Endothelial cell (in vitro differentiated cells): ENCODE measurements around the gene CRISPLD2. TPM values are rescaled to one million over a fixed set of nuclear protein-coding genes. Genes with fewer than 3 reads are reported as not detected.

ENCODE experiments used
- DNase-seq: peaks from one replicate; pipeline ENCODE4 v3.0.0; 2021; ENCODE audit warnings: low spot score
- H3K27ac Mint-ChIP-seq: one replicate; pipeline ENCODE4 v1.8.0; 2021; ENCODE audit warnings: mixed read lengths, inconsistent platforms; ENCODE audit not compliant: unreplicated experiment
- H3K27me3 Mint-ChIP-seq: one replicate; pipeline ENCODE4 v1.8.0; 2021; ENCODE audit warnings: mild to moderate bottlenecking, moderate library complexity, mixed read lengths, inconsistent platforms; ENCODE audit not compliant: unreplicated experiment
- H3K36me3 Mint-ChIP-seq: one replicate; pipeline ENCODE4 v1.8.0; 2021; ENCODE audit warnings: mild to moderate bottlenecking, low read depth, mixed read lengths, inconsistent platforms; ENCODE audit not compliant: unreplicated experiment
- H3K4me1 Mint-ChIP-seq: one replicate; pipeline ENCODE4 v1.8.0; 2021; ENCODE audit warnings: mild to moderate bottlenecking, mixed read lengths, inconsistent platforms; ENCODE audit not compliant: unreplicated experiment
- H3K4me3 Mint-ChIP-seq: one replicate; pipeline ENCODE4 v1.8.0; 2021; ENCODE audit warnings: mild to moderate bottlenecking, mixed read lengths, inconsistent platforms; ENCODE audit not compliant: unreplicated experiment
- H3K9me3 Mint-ChIP-seq: one replicate; pipeline ENCODE4 v1.8.0; 2021; ENCODE audit warnings: mixed read lengths, inconsistent platforms; ENCODE audit not compliant: unreplicated experiment
- total RNA-seq: library from RNA; stranded (reverse); fragmentation: NEBNext Ultra II Directional; extraction: Animal tissue kit (Norgen Biotek cat#: 25700); gene quantifications from one replicate; pipeline ENCODE4 v1.2.1, GENCODE V29; 2021; ENCODE audit not compliant: unreplicated experiment
- TF ChIP-seq, protein P1 (sequence below): fragments of 200-600 bp; sonication (generic); IDR thresholded peaks from one replicate; pipeline ENCODE4 v1.5.0; 2021; ENCODE audit warnings: antibody characterized with exemption; ENCODE audit not compliant: unreplicated experiment

Gene CRISPLD2
- total RNA-seq, 1 donor from 2014 or later, result 0.54 TPM

DNA sequence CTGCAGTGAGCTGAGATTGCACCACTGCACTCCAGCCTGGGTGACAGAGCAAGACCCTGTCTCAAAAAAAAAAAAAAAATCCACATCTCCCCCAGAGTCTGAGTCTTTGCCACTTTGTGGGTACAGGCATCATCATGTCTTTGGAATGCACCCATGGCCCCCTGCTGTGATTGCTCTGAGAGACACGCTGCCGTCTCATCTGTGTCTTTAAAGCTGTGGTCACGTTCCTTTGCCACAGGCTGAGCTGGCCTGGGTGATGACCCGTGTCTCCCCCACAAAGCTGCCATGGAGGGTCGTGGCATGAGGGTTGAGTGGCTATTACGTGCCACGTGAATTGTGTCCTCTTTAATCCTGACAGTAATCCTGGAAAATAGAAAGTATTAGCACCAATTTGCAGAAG, 20.2 kb downstream of the CRISPLD2 start:
- Mint-ChIP-seq H3K4me3 (no peak overlapping the region), H3K4me1 (peaks cover 16% of the 10 kb centered on the region), H3K36me3 (no peaks in the 10 kb centered on the region), H3K27ac (no peak overlapping the region), H3K27me3 (peaks cover 5% of the 10 kb centered on the region), H3K9me3 (no peaks in the 10 kb centered on the region)
- TF ChIP-seq, protein P1, sequence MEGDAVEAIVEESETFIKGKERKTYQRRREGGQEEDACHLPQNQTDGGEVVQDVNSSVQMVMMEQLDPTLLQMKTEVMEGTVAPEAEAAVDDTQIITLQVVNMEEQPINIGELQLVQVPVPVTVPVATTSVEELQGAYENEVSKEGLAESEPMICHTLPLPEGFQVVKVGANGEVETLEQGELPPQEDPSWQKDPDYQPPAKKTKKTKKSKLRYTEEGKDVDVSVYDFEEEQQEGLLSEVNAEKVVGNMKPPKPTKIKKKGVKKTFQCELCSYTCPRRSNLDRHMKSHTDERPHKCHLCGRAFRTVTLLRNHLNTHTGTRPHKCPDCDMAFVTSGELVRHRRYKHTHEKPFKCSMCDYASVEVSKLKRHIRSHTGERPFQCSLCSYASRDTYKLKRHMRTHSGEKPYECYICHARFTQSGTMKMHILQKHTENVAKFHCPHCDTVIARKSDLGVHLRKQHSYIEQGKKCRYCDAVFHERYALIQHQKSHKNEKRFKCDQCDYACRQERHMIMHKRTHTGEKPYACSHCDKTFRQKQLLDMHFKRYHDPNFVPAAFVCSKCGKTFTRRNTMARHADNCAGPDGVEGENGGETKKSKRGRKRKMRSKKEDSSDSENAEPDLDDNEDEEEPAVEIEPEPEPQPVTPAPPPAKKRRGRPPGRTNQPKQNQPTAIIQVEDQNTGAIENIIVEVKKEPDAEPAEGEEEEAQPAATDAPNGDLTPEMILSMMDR, result no peak
- DNase-seq, result no peak

DNA sequence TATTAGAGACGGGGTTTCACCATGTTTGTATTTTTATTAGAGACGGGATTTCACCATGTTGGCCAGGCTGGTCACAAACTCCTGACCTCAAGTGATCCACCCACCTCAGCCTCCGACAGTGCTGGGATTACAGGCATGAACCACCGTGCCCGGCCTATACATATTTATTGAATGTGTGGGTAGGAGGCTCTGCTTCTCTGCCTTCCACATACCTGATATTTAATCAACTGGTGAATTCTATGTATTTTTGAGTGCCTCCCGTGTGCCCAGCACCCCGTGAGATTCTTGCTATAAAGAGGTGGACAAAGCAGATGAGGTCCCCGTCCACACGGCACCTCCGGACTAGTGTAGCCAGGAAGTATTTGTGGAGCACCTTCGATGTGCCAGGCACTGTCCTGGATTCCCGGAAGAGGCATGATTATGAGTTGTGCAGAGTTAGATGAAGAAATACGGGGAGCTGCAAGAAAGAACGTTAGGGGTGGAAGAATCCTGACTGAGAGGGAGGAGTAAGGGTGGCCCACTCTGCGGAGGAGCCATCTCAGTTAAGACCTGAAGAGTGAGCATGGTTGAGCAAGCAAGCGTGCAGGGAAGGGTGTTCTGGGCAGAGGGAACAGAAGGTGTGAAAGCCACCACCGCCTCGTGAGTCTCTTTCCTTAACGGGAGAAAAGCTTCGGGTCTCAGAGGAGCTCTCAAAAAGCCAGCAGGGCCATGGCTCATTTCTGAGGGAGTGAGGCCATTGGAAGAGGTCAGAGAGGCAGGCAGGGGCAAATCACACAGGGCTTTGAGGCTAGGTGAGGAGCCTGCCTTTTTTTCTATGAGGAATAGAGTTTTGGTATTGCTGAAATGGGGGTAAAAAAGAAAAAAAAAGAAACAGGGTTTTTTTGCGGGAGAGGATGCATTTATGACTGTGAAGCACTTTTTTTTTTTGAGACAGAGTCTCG, 21.2 kb downstream of the CRISPLD2 start:
- H3K4me1 Mint-ChIP-seq, result peaks cover 16% of the 10 kb centered on the region
- DNase-seq, result no peak
- no peaks in the 10 kb centered on the region for H3K9me3 Mint-ChIP-seq
- H3K27me3 Mint-ChIP-seq, result peaks cover 5% of the 10 kb centered on the region
- no peaks in the 10 kb centered on the region for H3K36me3 Mint-ChIP-seq
- TF ChIP-seq, protein P1, result no peak
- H3K27ac Mint-ChIP-seq, result no peak overlapping the region
- H3K4me3 Mint-ChIP-seq, result no peak overlapping the region

DNA sequence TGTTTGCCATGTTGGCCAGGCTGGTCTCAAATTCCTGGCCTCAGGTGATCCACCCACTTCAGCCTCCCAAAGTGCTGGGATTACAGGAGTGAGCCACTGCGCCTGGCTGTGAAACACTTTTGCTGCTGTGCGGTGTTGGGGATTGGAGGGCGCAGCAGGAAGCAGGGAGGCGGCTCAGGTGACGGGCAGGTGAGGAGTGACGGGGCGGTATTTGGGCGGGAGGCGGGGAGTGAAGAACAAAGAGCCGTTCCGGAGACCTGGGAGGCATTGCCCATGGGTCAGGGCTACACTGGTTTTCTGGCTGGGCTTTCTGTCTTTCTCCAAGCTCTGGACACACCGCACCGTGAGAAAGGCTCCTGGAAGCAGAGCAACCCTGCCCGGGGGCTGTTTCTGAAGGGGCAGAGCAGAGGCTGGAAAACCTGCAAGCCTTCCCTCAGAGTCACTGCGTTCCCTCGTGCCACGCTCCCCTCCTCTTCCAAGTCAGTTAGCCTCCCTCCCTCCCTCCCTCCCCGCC, 22.1 kb downstream of the CRISPLD2 start:
- TF ChIP-seq, protein P1, result no peak
- no peak overlapping the region for H3K27ac Mint-ChIP-seq

DNA sequence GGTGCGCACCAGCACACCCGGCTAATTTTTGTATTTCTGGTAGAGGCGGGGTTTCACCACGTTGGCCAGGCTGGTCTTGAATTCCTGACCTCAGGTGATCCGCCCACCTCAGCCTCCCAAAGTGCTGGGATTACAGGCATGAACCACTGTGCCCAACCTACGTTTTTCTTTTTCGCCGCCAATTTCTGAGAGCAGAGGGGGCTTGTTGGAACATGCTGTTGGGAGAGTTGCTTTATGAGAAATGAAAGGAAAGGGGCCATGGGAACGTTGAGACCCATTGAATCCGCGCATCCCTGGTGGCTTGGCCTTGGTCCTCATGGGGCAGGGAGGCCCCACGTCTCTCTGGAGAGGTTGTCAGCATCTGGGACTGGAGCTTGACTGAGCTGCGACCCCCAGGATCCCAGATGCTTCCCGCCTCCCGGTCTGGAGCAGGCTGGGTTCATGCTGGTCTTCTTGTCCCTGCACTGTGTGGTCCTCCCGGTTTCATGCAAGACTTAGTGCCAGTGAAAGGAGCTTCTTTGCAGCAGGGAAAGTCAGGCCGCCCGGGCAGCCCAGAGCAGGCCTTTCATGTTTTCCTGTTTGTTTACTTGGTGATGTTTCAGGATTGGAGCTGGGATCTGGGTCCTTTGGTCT, 22.8 kb downstream of the CRISPLD2 start:
- peaks cover 16% of the 10 kb centered on the region for H3K4me1 Mint-ChIP-seq
- no peak overlapping the region for H3K4me3 Mint-ChIP-seq
- TF ChIP-seq, protein P1, result no peak
- H3K36me3 Mint-ChIP-seq, result no peaks in the 10 kb centered on the region
- H3K27me3 Mint-ChIP-seq, result peaks cover 6% of the 10 kb centered on the region
- DNase-seq, result no peak
- H3K27ac Mint-ChIP-seq, result no peak overlapping the region
- H3K9me3 Mint-ChIP-seq, result no peaks in the 10 kb centered on the region

More for the DNA sequence above, 22.1 kb downstream of the CRISPLD2 start:
- no peak for DNase-seq
- Mint-ChIP-seq H3K9me3 (no peaks in the 10 kb centered on the region), H3K4me3 (no peak overlapping the region), H3K4me1 (peaks cover 16% of the 10 kb centered on the region), H3K27me3 (peaks cover 6% of the 10 kb centered on the region), H3K36me3 (no peaks in the 10 kb centered on the region)
